ENCODE results near the gene LSR. TPM values are rescaled to one million over a fixed set of nuclear protein-coding genes. Genes with fewer than 3 reads are reported as not detected.
"Not testable (repeated sequence)": the region's sequence is repeated elsewhere in the genome, so short reads cannot be mapped to it uniquely, and the experiment has no call there.

Gene LSR
- total RNA-seq, 2 donors from 2014 or later, result 7.6 to 9.3 TPM

DNA sequence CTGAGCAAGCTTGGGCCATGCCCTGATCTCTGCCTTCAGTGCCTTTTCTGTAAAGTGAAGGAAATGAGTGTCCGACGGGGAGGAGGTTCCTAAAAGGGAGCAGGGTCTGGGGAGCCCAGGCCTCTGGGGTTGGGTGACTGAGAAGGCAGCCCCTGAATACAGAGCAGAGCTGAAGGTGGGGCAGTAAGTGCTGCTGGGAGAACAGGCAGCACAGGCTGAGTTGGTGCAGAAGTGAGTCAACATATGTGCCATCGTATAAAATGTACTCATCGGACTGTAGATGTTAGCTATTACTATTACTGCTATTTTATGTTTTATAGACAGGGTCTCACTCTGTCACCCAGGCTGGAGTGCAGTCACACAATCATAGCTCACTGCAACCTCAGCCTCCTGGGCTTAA lies 32.5 kb downstream of the LSR start:
- DNase-seq (ENCODE audit: low spot score), result no peak
- peaks cover 21% of the 10 kb centered on the region for H3K36me3 ChIP-seq
- no peak overlapping the region for H3K4me3 ChIP-seq
- H3K9me3 ChIP-seq, result no peaks in the 10 kb centered on the region
- TF ChIP-seq, protein P1, sequence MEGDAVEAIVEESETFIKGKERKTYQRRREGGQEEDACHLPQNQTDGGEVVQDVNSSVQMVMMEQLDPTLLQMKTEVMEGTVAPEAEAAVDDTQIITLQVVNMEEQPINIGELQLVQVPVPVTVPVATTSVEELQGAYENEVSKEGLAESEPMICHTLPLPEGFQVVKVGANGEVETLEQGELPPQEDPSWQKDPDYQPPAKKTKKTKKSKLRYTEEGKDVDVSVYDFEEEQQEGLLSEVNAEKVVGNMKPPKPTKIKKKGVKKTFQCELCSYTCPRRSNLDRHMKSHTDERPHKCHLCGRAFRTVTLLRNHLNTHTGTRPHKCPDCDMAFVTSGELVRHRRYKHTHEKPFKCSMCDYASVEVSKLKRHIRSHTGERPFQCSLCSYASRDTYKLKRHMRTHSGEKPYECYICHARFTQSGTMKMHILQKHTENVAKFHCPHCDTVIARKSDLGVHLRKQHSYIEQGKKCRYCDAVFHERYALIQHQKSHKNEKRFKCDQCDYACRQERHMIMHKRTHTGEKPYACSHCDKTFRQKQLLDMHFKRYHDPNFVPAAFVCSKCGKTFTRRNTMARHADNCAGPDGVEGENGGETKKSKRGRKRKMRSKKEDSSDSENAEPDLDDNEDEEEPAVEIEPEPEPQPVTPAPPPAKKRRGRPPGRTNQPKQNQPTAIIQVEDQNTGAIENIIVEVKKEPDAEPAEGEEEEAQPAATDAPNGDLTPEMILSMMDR (IDR thresholded peaks at IDR 0.05), result no peak
- ATAC-seq (ENCODE audit: insufficient number of reproducible peaks, low FRiP score, low read depth), result no peak
- H3K4me1 ChIP-seq (ENCODE audit: control insufficient read depth in 1 of 2, low read depth in 2 of 2), result no peaks in the 10 kb centered on the region
- no peak overlapping the region for H3K27ac ChIP-seq
- H3K27me3 ChIP-seq (replicated peaks; ENCODE audit: insufficient read depth), result no peaks in the 10 kb centered on the region

DNA sequence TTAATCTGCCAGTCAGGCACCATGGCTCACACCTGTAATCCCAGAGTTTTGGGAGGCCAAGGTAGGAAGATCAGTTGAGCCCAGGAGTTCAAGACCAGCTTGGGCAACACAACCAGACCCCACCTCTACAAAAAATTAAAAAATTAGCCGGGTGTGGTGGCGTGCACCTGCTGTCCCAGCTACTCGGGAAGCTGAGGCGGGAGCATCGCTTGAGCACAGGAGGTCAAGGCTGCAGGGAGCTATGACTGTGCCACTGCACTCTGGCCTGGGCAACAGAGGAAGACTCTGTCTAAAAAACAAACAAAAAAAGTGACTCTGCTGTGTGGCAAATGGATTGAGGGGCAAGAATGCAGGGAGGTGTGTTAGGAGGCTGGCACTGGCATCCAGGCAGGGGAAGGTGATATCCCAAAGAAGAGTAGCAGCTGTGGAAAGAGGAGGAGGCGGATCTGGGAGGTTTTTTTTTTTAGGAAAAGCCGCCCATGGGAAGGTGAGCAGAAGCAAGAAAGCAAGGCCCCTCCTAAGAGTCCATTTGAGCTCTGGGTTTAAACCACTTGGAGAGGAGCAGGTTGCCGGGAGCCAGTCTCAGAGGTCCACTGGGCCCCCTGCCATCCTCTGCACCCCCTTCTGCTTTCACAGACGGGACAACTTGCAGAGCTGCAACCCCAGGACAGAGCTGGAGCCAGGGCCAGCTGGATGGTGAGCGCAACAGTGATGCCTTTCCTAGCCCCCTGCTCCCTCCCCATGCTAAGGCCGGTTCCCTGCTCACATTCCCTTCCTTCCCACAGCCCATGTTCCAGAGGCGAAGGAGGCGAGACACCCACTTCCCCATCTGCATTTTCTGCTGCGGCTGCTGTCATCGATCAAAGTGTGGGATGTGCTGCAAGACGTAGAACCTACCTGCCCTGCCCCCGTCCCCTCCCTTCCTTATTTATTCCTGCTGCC lies 35.6 kb downstream of the LSR start:
- Histone ChIP-seq H3K4me1 (ENCODE audit: control insufficient read depth in 1 of 2, low read depth in 2 of 2) (no peaks in the 10 kb centered on the region), H3K4me3 (no peak overlapping the region), H3K27me3 (replicated peaks; ENCODE audit: insufficient read depth) (no peaks in the 10 kb centered on the region), H3K27ac (no peak overlapping the region), H3K9me3 (no peaks in the 10 kb centered on the region), H3K36me3 (peaks cover under 1% of the 10 kb centered on the region)
- ATAC-seq (ENCODE audit: insufficient number of reproducible peaks, low FRiP score, low read depth) (no peak), DNase-seq (ENCODE audit: low spot score) (no peak)
- TF ChIP-seq, protein P1 (IDR thresholded peaks at IDR 0.05), result no peak

DNA sequence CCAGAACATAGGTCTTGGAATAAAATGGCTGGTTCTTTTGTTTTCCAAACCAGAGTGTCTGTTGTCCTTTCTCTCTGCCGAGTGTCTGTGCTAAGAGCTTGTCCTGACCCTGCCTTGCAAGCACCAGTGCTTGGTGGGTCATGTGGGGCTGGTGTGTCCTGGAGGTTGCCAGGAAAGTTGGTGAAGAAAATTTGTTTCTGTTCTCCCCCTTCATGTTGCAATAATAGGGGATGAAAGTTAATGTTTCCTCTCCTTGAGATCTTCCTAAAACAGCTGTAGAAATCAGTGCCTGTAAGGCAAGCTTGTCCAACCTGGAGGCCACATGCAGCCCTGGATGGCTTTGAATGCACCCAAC lies 36.3 kb downstream of the LSR start:
- DNase-seq (ENCODE audit: low spot score) (no peak), ATAC-seq (ENCODE audit: insufficient number of reproducible peaks, low FRiP score, low read depth) (no peak)
- TF ChIP-seq, protein P1 (IDR thresholded peaks at IDR 0.05), result no peak
- no peaks in the 10 kb centered on the region for H3K9me3 ChIP-seq
- H3K27me3 ChIP-seq (replicated peaks; ENCODE audit: insufficient read depth), result no peaks in the 10 kb centered on the region
- no peaks in the 10 kb centered on the region for H3K4me1 ChIP-seq (ENCODE audit: control insufficient read depth in 1 of 2, low read depth in 2 of 2)
- H3K27ac ChIP-seq, result no peak overlapping the region
- no peaks in the 10 kb centered on the region for H3K36me3 ChIP-seq
- no peak overlapping the region for H3K4me3 ChIP-seq

DNA sequence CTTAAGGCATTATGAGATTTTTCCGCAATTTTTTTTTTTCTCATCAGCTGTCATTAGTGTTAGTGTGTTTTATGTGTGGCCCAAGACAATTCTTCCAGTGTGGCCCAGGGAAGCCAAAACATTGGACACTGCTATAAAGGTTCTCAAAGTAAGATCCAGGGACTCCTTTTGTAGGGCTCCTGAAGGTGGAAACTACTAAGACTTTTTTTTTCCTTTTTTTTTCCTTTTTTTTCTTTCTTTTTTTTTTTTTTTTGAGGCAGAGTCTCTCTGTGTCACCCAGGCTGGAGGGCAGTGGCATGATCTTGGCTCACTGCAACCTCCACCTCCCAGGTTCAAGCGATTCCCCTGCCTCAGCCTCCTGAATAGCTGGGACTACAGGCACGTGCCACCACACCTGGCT lies 36.7 kb downstream of the LSR start:
- not testable (repeated sequence) for H3K9me3 ChIP-seq; H3K36me3 ChIP-seq; H3K4me1 ChIP-seq (ENCODE audit: control insufficient read depth in 1 of 2, low read depth in 2 of 2); ATAC-seq (ENCODE audit: insufficient number of reproducible peaks, low FRiP score, low read depth); DNase-seq (ENCODE audit: low spot score); H3K27me3 ChIP-seq (replicated peaks; ENCODE audit: insufficient read depth); H3K27ac ChIP-seq; H3K4me3 ChIP-seq

DNA sequence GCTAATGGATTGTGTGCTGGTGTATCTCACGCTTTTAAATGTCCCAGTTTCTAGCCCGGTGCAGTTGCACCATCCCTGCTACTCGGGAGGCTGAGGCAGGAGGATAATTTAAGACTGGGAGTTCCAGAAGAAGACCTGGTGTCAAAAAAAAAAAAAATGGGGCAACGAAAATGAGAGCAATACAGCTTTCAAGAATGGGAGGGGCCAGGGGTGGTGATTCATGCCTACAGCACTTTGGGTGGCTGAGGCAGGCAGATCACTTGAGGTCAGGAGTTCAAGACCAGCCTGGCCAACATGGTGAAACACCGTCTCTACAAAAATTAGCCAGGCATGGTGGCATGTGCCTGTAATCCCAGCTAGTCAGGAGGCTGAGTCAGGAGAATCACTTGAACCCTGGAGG lies 37.3 kb downstream of the LSR start:
- H3K27ac ChIP-seq; DNase-seq (ENCODE audit: low spot score); H3K4me3 ChIP-seq; H3K9me3 ChIP-seq; ATAC-seq (ENCODE audit: insufficient number of reproducible peaks, low FRiP score, low read depth); H3K36me3 ChIP-seq; H3K27me3 ChIP-seq (replicated peaks; ENCODE audit: insufficient read depth); H3K4me1 ChIP-seq (ENCODE audit: control insufficient read depth in 1 of 2, low read depth in 2 of 2): not testable (repeated sequence)

DNA sequence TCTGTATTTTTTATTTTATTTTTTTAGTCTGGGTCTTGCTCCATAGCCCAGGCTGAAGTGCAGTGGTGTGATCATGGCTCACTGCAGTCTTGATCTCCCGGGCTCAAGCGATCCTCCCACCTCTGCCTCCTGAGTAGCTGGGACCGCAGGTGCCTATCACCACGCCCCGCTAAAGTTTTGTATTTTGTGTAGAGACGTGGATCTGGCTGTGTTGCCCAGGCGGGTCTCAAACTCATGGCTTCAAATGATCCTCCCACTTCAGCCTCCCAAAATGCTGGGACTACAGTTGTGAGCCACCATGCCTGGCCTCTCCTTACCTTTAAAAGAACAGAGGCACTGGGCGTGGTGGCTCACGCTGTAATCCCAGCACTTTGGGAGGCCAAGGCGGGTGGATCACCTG lies 38.9 kb downstream of the LSR start:
- no peaks in the 10 kb centered on the region for H3K9me3 ChIP-seq
- no peaks in the 10 kb centered on the region for H3K4me1 ChIP-seq (ENCODE audit: control insufficient read depth in 1 of 2, low read depth in 2 of 2)
- ATAC-seq (ENCODE audit: insufficient number of reproducible peaks, low FRiP score, low read depth) (no peak), DNase-seq (ENCODE audit: low spot score) (no peak)
- no peaks in the 10 kb centered on the region for H3K36me3 ChIP-seq
- no peaks in the 10 kb centered on the region for H3K27me3 ChIP-seq (replicated peaks; ENCODE audit: insufficient read depth)
- TF ChIP-seq, protein P1 (IDR thresholded peaks at IDR 0.05), result no peak
- H3K27ac ChIP-seq, result no peak overlapping the region
- no peak overlapping the region for H3K4me3 ChIP-seq
